IPS-18a (cell line): Measurements from ENCODE around the gene CD5L.

Source experiments
- H3K27ac ChIP-seq: one replicate; pipeline ENCODE4 v1.5.1; 2013; ENCODE audit warnings: low read length
- H3K27me3 ChIP-seq: one replicate; pipeline ENCODE4 v1.6.1; 2013; ENCODE audit warnings: mild to moderate bottlenecking, low read length; ENCODE audit not compliant: control insufficient read depth, insufficient read depth
- H3K36me3 ChIP-seq: one replicate; pipeline ENCODE4 v1.6.1; 2013; ENCODE audit warnings: low read depth, low read length; ENCODE audit not compliant: control insufficient read depth
- H3K4me1 ChIP-seq: one replicate; pipeline ENCODE4 v1.6.1; 2013; ENCODE audit warnings: low read depth, low read length; ENCODE audit not compliant: control insufficient read depth
- H3K4me3 ChIP-seq: one replicate; pipeline ENCODE4 v1.5.1; 2013; ENCODE audit warnings: low read length
- H3K9ac ChIP-seq: one replicate; pipeline ENCODE4 v1.6.1; 2013; ENCODE audit warnings: mild to moderate bottlenecking, low read length, moderate library complexity
- H3K9me3 ChIP-seq: one replicate; pipeline ENCODE4 v1.6.1; 2013; ENCODE audit warnings: low read depth, low read length; ENCODE audit not compliant: control insufficient read depth

CD5L gene

DNA sequence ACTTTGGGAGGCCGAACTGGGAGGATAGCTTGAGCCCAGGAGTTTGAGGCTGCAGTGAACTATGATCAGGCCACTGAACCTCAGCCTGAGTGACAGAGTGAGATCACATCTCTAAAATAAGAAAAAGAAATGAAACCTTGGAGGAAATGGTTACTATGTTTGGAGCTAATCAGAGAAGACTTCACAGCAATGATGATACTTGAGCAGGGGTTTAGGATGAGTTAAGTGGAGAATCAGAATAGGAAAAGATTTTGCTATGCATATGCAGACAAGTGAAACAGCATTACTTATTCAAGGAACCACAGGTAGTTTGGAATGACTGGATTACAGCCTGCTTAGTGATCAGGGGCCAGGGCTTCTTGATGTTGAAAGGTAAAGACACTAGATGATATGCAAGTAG, 1.3 kb upstream of the CD5L start:
- Histone ChIP-seq H3K9me3 (no peaks in the 10 kb centered on the region), H3K9ac (no peak overlapping the region), H3K36me3 (no peaks in the 10 kb centered on the region), H3K27me3 (no peaks in the 10 kb centered on the region), H3K4me3 (no peak overlapping the region), H3K4me1 (no peaks in the 10 kb centered on the region), H3K27ac (no peak overlapping the region)

DNA sequence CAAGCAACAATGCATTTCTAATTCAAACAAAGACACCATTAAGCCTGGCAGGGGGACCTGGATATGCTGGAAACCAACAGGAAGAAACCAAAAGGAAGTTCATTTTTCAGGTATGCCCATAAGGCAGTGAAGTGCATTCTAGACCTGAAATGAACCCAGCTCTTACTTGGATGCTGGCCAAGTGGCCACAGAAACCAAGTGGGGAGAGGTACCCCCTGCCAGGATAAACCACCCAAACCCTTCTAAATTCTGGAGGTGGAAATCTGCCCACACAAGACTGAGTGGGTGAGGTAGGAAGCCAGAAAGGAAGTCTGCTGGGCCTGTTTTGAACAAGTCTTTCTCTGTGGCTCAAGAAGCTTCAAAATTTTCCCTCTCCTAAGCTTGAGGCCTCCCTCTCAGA, 2.6 kb downstream of the CD5L start:
- no peaks in the 10 kb centered on the region for H3K9me3 ChIP-seq
- H3K36me3 ChIP-seq: no peaks in the 10 kb centered on the region
- H3K4me1 ChIP-seq: no peaks in the 10 kb centered on the region
- no peak overlapping the region for H3K9ac ChIP-seq
- H3K27me3 ChIP-seq: no peaks in the 10 kb centered on the region
- no peak overlapping the region for H3K4me3 ChIP-seq
- H3K27ac ChIP-seq: no peak overlapping the region

DNA sequence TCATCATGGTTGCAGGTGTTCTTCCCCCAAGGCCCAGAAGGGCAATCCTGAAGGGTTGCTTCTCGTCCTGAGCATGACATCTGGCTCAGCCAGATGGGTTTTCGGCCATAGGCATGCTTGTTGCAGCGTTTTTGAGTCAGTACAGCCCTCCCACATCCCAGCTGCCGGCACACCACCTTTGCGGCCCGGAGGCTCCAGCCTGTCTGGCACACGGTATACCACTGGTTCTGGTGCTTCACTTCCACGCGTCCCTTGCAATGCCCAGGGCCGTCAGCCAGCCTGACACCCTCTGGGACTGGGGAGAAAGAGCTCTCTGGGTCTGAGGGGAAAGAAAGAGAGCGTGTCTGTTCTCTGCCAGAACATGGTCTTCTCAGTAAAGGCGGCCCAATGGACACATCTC, 7.2 kb downstream of the CD5L start:
- no peaks in the 10 kb centered on the region for H3K4me1 ChIP-seq

DNA sequence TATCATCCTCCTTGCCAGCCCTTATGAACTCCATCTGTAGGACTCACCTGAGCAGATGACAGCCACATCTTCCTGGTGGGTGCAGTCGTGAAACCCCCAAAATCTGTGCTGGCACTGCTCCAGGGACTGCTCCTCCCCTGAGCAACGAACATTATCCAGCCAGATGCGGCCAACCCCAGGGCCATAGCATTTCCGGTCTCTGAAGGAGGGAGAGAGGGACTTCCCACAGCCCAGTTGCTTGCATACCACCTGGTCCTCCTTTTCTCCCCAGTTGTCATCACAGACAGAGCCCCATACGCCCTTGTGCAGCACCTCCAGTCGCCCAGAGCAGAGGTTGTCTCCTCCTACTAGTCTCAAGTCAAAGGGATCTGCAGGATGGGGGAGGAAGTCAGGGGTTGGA, 8.5 kb downstream of the CD5L start:
- Histone ChIP-seq H3K27ac (no peak overlapping the region), H3K9ac (no peak overlapping the region), H3K36me3 (no peaks in the 10 kb centered on the region), H3K9me3 (no peaks in the 10 kb centered on the region), H3K4me1 (no peaks in the 10 kb centered on the region), H3K4me3 (no peak overlapping the region), H3K27me3 (no peaks in the 10 kb centered on the region)

More for the DNA sequence above, 7.2 kb downstream of the CD5L start:
- Histone ChIP-seq H3K4me3 (no peak overlapping the region), H3K36me3 (no peaks in the 10 kb centered on the region), H3K27me3 (no peaks in the 10 kb centered on the region), H3K27ac (no peak overlapping the region), H3K9ac (no peak overlapping the region), H3K9me3 (no peaks in the 10 kb centered on the region)

DNA sequence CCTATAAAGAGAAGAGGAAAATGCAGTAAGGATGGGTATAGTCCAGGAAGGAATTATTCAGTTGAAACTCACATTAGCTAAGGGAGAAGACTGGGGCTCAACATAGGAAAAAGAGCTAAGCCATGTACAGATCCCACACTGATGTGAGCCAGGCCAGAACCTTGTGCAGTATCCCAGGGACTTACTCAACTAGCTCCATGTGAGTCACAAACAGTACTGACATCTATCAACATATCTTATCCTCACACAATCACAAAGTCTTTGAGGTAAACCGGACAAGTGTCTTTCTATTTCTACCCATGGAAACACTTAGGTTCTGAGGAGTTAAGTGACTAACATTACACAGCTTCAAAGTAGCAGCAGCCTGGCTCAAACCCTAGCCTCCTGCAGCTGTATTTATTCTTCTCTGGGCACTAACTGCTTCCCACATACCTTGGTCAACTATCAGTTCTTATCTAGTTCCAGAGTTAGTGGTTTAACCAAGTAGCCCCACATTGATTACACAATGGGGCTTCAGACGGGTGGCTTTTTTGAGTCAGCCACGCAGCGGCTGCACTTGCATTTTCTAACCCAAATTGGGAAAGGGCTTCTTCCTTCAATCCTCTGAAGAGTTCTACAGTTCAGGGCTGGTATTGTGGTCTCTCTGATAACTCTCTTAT, 9.5 kb downstream of the CD5L start:
- no peaks in the 10 kb centered on the region for H3K27me3 ChIP-seq
- H3K27ac ChIP-seq: no peak overlapping the region
- H3K9ac ChIP-seq: no peak overlapping the region
- no peaks in the 10 kb centered on the region for H3K4me1 ChIP-seq
- H3K36me3 ChIP-seq: no peaks in the 10 kb centered on the region
- H3K4me3 ChIP-seq: no peak overlapping the region
- no peaks in the 10 kb centered on the region for H3K9me3 ChIP-seq

DNA sequence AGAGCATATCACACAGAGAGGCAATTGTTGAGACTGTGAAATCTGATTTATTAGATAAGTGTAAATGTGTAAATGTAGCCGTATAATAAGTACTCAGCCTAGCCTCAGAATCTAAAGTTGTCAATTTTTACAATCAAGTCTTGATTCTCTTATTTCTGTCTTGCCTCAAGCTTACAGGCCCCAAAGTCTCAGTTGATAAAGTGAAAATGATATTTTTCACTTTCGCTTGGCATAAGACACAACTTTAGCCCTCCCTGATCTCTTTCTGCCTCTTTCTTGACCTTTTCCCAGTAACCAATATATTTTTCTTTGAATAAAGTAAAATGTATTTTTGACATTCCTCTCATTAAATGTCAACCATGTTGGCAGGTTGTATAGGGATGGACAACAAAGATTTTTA, 10.7 kb downstream of the CD5L start:
- H3K36me3 ChIP-seq: no peaks in the 10 kb centered on the region
- no peak overlapping the region for H3K4me3 ChIP-seq
- no peaks in the 10 kb centered on the region for H3K27me3 ChIP-seq
- H3K27ac ChIP-seq: no peak overlapping the region
- H3K9me3 ChIP-seq: no peaks in the 10 kb centered on the region
- no peak overlapping the region for H3K9ac ChIP-seq
- no peaks in the 10 kb centered on the region for H3K4me1 ChIP-seq

DNA sequence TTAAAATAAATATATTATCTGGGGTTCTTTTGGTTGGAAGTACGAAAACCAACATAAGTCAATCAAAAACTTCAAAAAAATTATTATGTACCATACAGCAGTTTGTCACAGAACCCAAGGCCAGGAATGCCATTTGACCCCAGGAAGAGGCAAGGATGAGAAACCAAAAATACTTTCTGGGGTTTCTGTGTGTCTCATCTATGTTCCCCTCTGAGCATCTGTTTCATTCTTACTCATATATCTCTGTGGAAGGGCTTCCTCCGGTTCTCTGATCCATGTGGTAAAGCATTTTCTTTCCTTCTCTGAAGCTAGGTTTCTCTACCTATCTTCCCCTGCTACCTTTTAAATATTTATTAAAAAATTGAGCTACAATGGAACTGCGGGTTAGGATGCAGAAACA, 11.9 kb downstream of the CD5L start:
- H3K27me3 ChIP-seq: no peaks in the 10 kb centered on the region
- no peak overlapping the region for H3K4me3 ChIP-seq
- H3K27ac ChIP-seq: no peak overlapping the region

DNA sequence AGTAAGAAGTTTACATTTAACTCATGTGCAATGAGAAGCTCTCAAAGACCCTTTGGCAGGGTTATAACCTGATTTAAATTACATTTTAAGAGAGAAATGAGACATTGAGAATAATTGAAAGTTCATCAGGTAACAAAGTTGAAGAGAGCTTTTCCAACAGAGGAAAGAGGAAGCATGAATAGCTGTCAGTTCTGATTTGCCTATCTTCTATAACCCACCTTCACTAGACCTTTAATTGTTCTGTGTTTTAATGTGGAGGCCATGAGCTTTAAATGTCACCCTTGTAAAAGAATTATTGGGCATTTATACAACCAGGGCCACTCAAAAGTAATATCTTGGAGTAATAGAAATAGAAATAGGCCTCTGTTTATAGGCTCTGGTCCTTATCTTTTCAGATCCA, 12.4 kb downstream of the CD5L start:
- Histone ChIP-seq H3K36me3 (no peaks in the 10 kb centered on the region), H3K4me1 (no peaks in the 10 kb centered on the region), H3K4me3 (no peak overlapping the region), H3K9me3 (no peaks in the 10 kb centered on the region), H3K9ac (no peak overlapping the region), H3K27me3 (no peaks in the 10 kb centered on the region), H3K27ac (no peak overlapping the region)

More for the DNA sequence above, 11.9 kb downstream of the CD5L start:
- Histone ChIP-seq H3K4me1 (no peaks in the 10 kb centered on the region), H3K9ac (no peak overlapping the region), H3K36me3 (no peaks in the 10 kb centered on the region), H3K9me3 (no peaks in the 10 kb centered on the region)

DNA sequence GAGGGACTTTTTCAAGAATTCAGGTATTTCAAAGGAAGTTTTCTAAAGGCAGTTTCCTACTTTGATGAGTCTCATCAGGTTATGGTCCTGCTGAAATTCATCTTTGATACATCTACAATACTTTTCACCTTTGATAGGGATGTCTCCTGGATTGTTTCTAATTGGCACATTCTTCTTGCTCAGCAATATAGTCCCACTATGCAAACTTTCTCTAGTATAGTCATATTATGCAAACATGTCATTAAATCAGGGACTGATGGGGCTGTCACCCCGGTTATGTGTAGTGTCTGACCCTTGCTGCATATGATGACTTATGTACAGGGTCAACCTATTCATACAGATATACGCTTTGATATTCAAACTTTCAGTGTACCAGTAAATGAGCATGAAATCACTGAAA, 21.3 kb downstream of the CD5L start:
- Histone ChIP-seq H3K9ac (no peak overlapping the region), H3K4me3 (no peak overlapping the region), H3K27me3 (no peaks in the 10 kb centered on the region), H3K27ac (no peak overlapping the region), H3K4me1 (no peaks in the 10 kb centered on the region), H3K36me3 (no peaks in the 10 kb centered on the region), H3K9me3 (no peaks in the 10 kb centered on the region)

DNA sequence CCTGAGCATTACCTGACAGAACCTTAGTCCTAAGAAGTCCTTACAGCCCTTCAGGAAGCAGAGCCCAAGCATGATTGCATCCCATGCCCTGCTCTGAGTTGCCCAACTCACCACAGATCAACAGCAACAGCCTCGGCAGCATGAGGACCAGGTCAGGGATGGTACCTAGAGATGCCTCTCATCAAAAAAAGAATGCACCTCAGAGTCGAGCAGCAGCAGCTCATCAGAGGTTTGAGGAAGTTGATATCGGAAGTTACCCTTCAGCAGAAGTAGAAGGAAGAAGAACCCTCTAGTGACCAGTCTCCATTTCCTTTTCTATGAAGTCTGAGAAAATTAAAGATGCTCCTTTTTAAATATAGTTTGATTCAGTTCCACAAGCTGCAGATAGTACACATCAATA, 21.7 kb downstream of the CD5L start, which contains the start of gene FCRL1:
Gene FCRL1 (minus strand): TSS at position 225 of the 400 bp plus-strand sequence. CDS start 83 bp downstream, at position 142.
- Histone ChIP-seq H3K27ac (no peak within 1 kb of the TSS), H3K4me1 (no peaks in the 10 kb centered on the region), H3K9ac (no peak within 1 kb of the TSS), H3K36me3 (no peaks in the 10 kb centered on the region), H3K9me3 (no peaks in the 10 kb centered on the region), H3K4me3 (no peak within 1 kb of the TSS), H3K27me3 (no peaks in the 10 kb centered on the region)

DNA sequence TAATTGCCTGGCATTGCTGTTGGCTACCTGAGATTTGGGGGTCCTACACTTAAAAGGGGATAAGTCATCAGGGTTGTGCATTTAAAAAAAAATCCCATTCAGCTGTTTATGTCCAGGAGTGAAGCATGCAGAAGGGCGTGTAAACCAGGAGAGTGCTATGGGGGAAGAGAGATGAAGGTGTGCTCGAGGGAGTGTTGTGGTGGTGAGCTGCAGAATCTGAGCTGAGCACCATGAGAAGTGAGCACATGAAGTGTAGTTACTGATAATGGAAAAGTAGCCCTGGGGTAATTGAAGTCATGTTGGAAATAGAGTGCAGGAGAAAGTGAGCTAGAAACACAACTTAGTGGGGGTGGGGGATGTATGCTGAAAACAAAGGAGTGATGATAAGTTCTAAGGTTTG, 22.4 kb downstream of the CD5L start:
- Histone ChIP-seq H3K27ac (no peak overlapping the region), H3K36me3 (no peaks in the 10 kb centered on the region), H3K9me3 (no peaks in the 10 kb centered on the region), H3K4me1 (no peaks in the 10 kb centered on the region), H3K4me3 (no peak overlapping the region), H3K9ac (no peak overlapping the region), H3K27me3 (no peaks in the 10 kb centered on the region)

DNA sequence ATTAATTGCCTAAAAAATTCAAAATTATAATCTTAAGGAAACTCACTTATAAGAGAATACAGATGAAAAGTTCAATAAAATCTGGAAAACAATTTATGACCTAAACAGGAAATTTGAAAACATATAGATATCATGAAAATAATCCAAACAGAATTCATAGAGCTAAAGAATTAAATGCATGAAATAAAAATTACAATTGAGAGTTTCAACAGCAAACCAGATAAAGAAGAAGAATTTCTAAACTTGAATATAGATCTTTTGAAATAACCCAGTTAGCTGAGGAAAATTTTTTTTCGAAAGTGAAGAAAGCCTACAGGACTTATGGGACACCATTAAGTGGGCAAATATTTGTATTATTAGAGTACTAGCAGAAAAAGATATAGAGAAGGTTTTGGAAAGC, 28.3 kb downstream of the CD5L start:
- Histone ChIP-seq H3K9ac (no peak overlapping the region), H3K36me3 (no peaks in the 10 kb centered on the region), H3K4me3 (no peak overlapping the region), H3K27ac (no peak overlapping the region), H3K27me3 (no peaks in the 10 kb centered on the region), H3K9me3 (no peaks in the 10 kb centered on the region), H3K4me1 (no peaks in the 10 kb centered on the region)
